OCI-LY3 (cell line): ENCODE measurements around the gene SPTAN1.

Experiments used
- CTCF ChIP-seq: fragments of 200-600, 300-600 bp; sonication (generic); IDR thresholded peaks from 2 replicates; pipeline ENCODE4 v1.5.1; 2014; ENCODE audit warnings: antibody characterized with exemption, low read length, low read depth
- EZH2phosphoT487 ChIP-seq: fragments of 200-600 bp; shearing (Covaris generic); IDR thresholded peaks from 2 replicates; pipeline ENCODE4 v1.6.1; 2018; ENCODE audit warnings: antibody characterized with exemption, mixed run types, low read depth

GRCh38 chr9:128607642-128608350 is 55.4 kb downstream of the SPTAN1 start:
- TF ChIP-seq CTCF (no peak), EZH2phosphoT487 (no peak)
